HG02610 (cell line): ENCODE results near the gene PRKAA2.
A peak's percentile ranks its signal among the peaks of the same experiment; 100 is the strongest.

Experiments used
- ATAC-seq: cut with Tn5 transposase; IDR thresholded peaks from one replicate; pipeline ENCODE4 v1.9.1; 2021; ENCODE audit warnings: mild to moderate bottlenecking, moderate library complexity; ENCODE audit not compliant: unreplicated experiment

PRKAA2 gene

GRCh38 chr1:56654126-56654923 lies 9.2 kb downstream of the PRKAA2 start:
- ATAC-seq = no peak

- no peak for ATAC-seq
Observed at GRCh38 chr1:56655991-56656613, 11.0 kb downstream of the PRKAA2 start.

GRCh38 chr1:56658254-56658653 lies 13.1 kb downstream of the PRKAA2 start:
- ATAC-seq = no peak

- ATAC-seq = no peak
Observed at GRCh38 chr1:56660293-56660692, 15.2 kb downstream of the PRKAA2 start.

GRCh38 chr1:56663846-56664245 lies 18.7 kb downstream of the PRKAA2 start:
- ATAC-seq = no peak

DNA sequence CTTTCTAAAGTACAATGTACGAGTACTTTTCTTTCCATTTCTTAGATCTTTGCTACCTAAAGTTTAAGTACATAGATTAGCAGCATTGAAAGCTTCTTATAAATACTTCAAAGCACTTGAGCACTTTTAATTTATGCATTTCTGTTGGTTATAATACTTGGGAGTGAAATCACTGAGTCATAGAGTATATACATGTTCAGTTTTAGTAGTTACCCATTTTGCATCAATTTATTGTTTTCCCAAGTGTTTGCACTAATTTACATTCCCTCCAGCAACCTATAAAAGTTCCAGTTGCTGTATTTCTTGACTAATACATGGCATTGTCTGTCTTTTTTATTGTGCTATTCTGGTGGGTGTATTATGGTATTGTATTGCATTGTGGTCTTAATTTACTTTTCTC lies 20.3 kb downstream of the PRKAA2 start:
- ATAC-seq = no peak

DNA sequence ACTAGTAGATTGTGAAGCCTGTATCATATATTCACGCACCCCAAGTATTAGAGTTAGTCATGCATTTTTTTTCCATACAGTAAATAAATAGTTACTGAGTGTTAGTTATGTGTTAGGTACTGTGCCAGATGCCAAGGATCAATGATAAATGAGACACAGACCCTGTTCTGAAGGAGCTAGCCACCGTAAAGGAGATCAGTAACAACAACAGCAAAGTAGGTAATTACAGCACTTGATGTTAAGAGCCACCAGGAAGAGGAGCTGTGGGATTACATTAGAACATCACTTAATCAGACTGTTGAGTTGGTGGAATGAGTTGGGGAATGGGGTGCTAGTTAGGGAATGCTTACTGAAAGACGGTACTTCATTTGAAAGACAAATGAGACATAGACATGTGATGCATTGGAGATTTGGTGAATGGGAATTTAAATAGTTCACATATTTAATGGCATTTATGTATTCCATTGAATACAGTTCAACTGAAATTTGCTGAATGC lies 21.0 kb downstream of the PRKAA2 start:
- ATAC-seq = no peak

DNA sequence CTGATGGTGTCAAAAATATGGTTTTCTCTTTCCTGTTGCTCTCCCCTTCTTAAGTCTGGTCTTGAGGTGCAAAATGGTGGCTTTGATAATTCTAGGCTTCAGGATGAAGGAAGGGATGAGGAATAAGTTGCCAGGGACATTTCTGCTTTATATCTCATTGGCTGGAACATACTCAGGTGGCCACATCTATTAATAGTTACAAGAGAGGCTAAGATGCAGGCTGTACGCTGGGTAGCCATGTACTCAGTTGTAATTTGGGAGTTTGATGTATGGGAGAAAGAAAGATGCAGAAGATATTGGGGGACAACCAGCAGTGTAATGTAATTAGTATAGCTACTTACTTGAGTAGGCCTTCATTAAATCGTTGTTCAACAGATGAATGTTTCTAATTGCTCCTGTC lies 25.2 kb downstream of the PRKAA2 start:
- ATAC-seq = no peak

DNA sequence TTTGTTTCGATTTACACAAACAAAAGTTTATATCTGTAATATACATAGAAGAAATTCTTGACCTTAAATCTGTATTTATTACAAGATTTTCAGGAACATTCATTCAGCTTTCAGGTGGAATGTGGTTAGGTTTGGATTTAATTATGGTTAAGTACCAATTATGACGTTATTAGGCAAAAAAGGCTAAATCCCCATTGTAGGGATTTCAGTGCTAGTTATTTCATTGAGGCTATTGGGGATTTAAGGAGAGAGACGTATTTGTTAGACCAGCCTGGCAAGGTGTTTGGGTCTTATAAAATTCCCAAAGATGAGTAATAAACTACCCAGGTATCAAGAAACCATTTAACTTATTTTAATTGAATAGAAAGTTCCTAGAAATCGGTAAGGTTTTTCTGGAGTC lies 26.0 kb downstream of the PRKAA2 start:
- no peak for ATAC-seq

GRCh38 chr1:56671542-56671941 lies 26.4 kb downstream of the PRKAA2 start:
- ATAC-seq = no peak

DNA sequence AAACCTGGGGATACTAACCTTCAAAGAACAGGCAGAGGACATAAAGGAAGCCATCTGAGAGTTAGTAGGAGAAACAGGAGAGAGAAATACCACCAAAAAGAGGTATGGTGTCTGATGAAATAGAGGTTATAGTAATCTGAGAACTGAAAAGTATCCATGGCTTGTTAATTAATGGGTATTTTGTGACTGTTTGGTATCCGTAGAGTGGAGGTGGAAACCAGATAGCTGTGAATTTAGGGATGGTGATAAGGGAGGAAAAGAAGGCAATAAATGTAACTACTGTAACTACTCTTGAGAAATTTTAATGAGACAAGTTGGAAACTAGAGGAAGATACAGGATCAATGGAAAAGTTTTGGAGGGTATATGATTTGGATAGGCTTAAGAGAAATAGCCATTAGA lies 27.5 kb downstream of the PRKAA2 start:
- no peak for ATAC-seq

DNA sequence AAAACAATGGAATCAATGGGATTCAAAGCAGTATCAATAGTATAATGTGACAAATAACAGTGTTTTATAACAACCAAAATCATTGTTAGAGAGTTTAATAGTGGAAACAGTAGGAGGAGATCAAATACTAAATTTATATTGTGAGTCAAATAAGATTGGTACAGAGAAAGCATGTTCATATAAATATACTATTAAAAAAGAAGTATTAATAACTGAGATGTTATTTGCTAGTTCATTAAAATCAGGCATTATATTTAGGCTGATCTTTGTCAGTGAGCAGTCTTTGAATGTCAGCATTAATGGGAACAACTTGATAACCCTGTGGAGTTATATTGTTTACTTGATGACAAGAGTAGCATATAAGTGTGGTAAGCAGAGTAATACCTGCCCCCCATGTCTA lies 30.6 kb downstream of the PRKAA2 start:
- ATAC-seq = no peak

DNA sequence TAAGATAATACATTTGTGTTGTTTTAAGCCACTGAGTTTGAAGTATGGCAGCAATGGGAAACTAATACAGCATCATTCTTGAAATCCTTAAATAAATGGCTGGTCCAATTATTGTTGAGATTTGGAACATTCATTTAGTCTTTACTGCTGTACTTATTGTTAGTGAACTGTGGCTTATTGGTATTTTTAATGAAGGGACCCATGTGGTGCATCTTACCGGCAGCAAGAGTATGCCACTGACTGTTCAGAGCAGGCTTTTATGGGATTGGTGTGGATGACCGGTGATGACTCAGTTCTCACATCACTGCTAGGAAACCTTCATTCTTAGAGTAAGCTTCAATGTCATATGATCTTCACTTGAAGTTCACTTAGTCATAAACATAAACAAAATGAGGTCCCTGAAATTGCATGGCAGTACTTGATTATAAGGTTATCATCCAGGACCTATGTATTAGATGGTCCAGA lies 31.5 kb downstream of the PRKAA2 start:
- ATAC-seq = no peak

GRCh38 chr1:56683569-56683968 lies 38.5 kb downstream of the PRKAA2 start:
- no peak for ATAC-seq

- no peak for ATAC-seq
Observed at GRCh38 chr1:56686169-56686568, 41.1 kb downstream of the PRKAA2 start.

DNA sequence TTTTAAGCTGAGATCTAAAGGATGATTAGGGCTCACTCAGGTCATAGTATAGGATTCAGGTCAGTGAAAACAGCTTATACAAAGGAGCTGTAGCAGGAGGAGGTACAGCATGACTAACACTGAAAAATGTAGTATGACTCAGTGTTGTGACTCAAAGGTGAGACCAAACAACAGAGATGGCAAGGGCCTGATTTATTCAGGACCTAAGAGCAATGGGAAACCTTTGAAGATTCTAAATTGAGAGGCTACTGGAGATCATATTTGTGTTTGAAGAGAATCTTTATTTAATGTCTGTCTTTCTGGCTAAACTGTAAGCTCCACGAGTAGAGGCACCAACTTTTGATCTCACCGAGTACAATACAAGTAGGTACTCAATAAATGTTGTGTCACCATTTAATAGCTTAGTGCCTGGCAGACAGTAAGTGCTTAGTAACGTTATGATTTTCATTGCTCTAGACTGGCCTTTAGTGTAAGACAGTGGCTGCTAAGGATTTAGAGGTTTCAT lies 43.5 kb downstream of the PRKAA2 start:
- ATAC-seq = peak; percentile 99

- ATAC-seq = no peak
Observed at GRCh38 chr1:56696663-56697062, 51.5 kb downstream of the PRKAA2 start.

DNA sequence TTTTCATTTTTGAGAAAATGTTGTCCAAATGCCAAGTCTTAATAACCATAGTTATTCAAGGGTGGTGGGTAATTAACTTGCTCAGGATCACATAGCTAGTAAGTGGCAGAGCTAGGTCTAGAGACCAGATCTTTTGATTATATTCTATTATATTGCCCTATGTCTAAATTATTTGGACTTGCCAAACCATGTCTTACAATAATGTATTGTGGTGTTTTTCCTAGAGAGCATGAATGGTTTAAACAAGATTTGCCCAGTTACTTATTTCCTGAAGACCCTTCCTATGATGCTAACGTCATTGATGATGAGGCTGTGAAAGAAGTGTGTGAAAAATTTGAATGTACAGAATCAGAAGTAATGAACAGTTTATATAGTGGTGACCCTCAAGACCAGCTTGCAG lies 58.6 kb downstream of the PRKAA2 start:
- ATAC-seq = no peak

- no peak for ATAC-seq
Observed at GRCh38 chr1:56707379-56707778, 62.3 kb downstream of the PRKAA2 start.

- no peak for ATAC-seq
Observed at GRCh38 chr1:56709269-56709880, 64.3 kb downstream of the PRKAA2 start.

GRCh38 chr1:56709995-56710394 lies 64.9 kb downstream of the PRKAA2 start:
- ATAC-seq = no peak

GRCh38 chr1:56710646-56711045 lies 65.5 kb downstream of the PRKAA2 start:
- ATAC-seq = no peak
